ENCODE data around the gene LIN7C.
"Not testable (repeated sequence)": the region's sequence is repeated elsewhere in the genome, so short reads cannot be mapped to it uniquely, and the experiment has no call there.

The LIN7C gene

GRCh38 chr11:27518518-27518917 is 11.9 kb upstream of the LIN7C start:
- H3K9me3 ChIP-seq (ENCODE audit: low read depth, low read length) = no peaks in the 10 kb centered on the region
- H3K4me3 ChIP-seq = no peak overlapping the region
- TF ChIP-seq FOXP2 (optimal IDR thresholded peaks at IDR 0.05; ENCODE audit: control extremely low read depth, extremely low read length, insufficient read depth) = no peak
- no peak for TF ChIP-seq POLR2AphosphoS5 (IDR thresholded peaks at IDR 0.05; ENCODE audit: borderline replicate concordance, low read depth, low read length)
- no peak for TF ChIP-seq EZH2 (IDR thresholded peaks at IDR 0.05)
- H3K9ac ChIP-seq (ENCODE audit: insufficient read length) = no peak overlapping the region
- DNase-seq (ENCODE audit: low read depth, low spot score) = no peak
- H3K27ac ChIP-seq = no peak overlapping the region
- no peaks in the 10 kb centered on the region for H3K36me3 ChIP-seq (ENCODE audit: insufficient read depth, low read length)

GRCh38 chr11:27517490-27517889 is 10.9 kb upstream of the LIN7C start:
- H3K27ac ChIP-seq; H3K9ac ChIP-seq (ENCODE audit: insufficient read length); H3K4me3 ChIP-seq; H3K36me3 ChIP-seq (ENCODE audit: insufficient read depth, low read length); H3K9me3 ChIP-seq (ENCODE audit: low read depth, low read length); DNase-seq (ENCODE audit: low read depth, low spot score): not testable (repeated sequence)

DNA sequence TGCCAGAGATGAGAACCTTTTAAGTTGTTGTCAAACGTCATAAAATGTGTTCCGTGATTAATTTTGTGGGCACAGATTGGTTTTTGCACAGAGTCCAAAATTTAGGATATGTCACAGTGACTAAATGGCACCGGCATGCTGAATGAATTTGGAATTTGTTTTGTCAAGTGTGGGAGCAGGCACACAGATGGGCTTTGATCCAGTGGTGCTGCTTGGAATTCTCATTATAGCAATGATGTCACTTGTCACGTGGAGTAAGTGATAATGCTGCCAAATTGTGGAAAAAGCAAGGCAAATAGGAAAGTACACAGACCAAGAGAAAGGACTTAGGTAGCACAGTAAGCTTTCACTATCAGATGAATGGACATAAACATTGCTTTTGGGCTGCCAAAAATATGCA is 8.0 kb upstream of the LIN7C start:
- Histone ChIP-seq H3K4me3 (no peak overlapping the region), H3K36me3 (ENCODE audit: insufficient read depth, low read length) (no peaks in the 10 kb centered on the region), H3K27ac (no peak overlapping the region), H3K9ac (ENCODE audit: insufficient read length) (no peak overlapping the region), H3K9me3 (ENCODE audit: low read depth, low read length) (no peaks in the 10 kb centered on the region)
- DNase-seq (ENCODE audit: low read depth, low spot score) = no peak
- TF ChIP-seq FOXP2 (optimal IDR thresholded peaks at IDR 0.05; ENCODE audit: control extremely low read depth, extremely low read length, insufficient read depth) (no peak), EZH2 (IDR thresholded peaks at IDR 0.05) (no peak), POLR2AphosphoS5 (IDR thresholded peaks at IDR 0.05; ENCODE audit: borderline replicate concordance, low read depth, low read length) (no peak)

GRCh38 chr11:27514076-27514475 is 7.5 kb upstream of the LIN7C start:
- Histone ChIP-seq H3K9ac (ENCODE audit: insufficient read length) (no peak overlapping the region), H3K36me3 (ENCODE audit: insufficient read depth, low read length) (no peaks in the 10 kb centered on the region), H3K4me3 (no peak overlapping the region), H3K9me3 (ENCODE audit: low read depth, low read length) (no peaks in the 10 kb centered on the region), H3K27ac (no peak overlapping the region)
- no peak for DNase-seq (ENCODE audit: low read depth, low spot score)
- TF ChIP-seq FOXP2 (optimal IDR thresholded peaks at IDR 0.05; ENCODE audit: control extremely low read depth, extremely low read length, insufficient read depth) (no peak), POLR2AphosphoS5 (IDR thresholded peaks at IDR 0.05; ENCODE audit: borderline replicate concordance, low read depth, low read length) (no peak), EZH2 (IDR thresholded peaks at IDR 0.05) (no peak)

GRCh38 chr11:27513389-27513788 is 6.8 kb upstream of the LIN7C start:
- no peak overlapping the region for H3K27ac ChIP-seq
- H3K9me3 ChIP-seq (ENCODE audit: low read depth, low read length) = no peaks in the 10 kb centered on the region
- no peak for TF ChIP-seq EZH2 (IDR thresholded peaks at IDR 0.05)
- no peak for TF ChIP-seq POLR2AphosphoS5 (IDR thresholded peaks at IDR 0.05; ENCODE audit: borderline replicate concordance, low read depth, low read length)
- TF ChIP-seq FOXP2 (optimal IDR thresholded peaks at IDR 0.05; ENCODE audit: control extremely low read depth, extremely low read length, insufficient read depth) = no peak
- H3K4me3 ChIP-seq = no peak overlapping the region
- H3K36me3 ChIP-seq (ENCODE audit: insufficient read depth, low read length) = no peaks in the 10 kb centered on the region
- H3K9ac ChIP-seq (ENCODE audit: insufficient read length) = no peak overlapping the region
- no peak for DNase-seq (ENCODE audit: low read depth, low spot score)

- Histone ChIP-seq H3K4me3 (no peak overlapping the region), H3K9ac (ENCODE audit: insufficient read length) (no peak overlapping the region), H3K36me3 (ENCODE audit: insufficient read depth, low read length) (no peaks in the 10 kb centered on the region), H3K9me3 (ENCODE audit: low read depth, low read length) (no peaks in the 10 kb centered on the region), H3K27ac (no peak overlapping the region)
- no peak for TF ChIP-seq FOXP2 (optimal IDR thresholded peaks at IDR 0.05; ENCODE audit: control extremely low read depth, extremely low read length, insufficient read depth)
- no peak for TF ChIP-seq EZH2 (IDR thresholded peaks at IDR 0.05)
- no peak for TF ChIP-seq POLR2AphosphoS5 (IDR thresholded peaks at IDR 0.05; ENCODE audit: borderline replicate concordance, low read depth, low read length)
- no peak for DNase-seq (ENCODE audit: low read depth, low spot score)
These were observed 5.7 kb upstream of the LIN7C start for GRCh38 chr11:27512238-27512637.

DNA sequence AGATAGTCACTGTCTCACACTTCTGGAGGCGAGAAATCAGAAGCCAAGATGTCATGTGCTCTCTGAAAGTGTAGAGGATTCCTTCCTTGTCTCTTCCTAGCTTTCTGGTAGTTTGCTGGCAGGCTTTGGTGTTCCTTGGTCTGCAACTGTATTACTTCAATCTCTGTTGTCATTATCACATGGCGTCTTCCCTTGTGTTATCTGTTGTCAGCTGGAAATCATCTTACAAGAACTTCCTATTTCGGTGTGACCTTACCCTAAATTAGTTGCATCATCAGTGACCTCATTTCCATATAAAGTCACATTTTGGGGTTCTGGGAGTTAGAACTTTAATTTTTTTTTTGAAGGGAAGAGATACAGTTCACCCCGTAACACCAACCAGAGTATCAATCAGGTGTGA is 3.3 kb upstream of the LIN7C start:
- Histone ChIP-seq H3K27ac (no peak overlapping the region), H3K36me3 (ENCODE audit: insufficient read depth, low read length) (no peaks in the 10 kb centered on the region), H3K9ac (ENCODE audit: insufficient read length) (no peak overlapping the region), H3K4me3 (no peak overlapping the region), H3K9me3 (ENCODE audit: low read depth, low read length) (no peaks in the 10 kb centered on the region)
- DNase-seq (ENCODE audit: low read depth, low spot score) = no peak
- no peak for TF ChIP-seq POLR2AphosphoS5 (IDR thresholded peaks at IDR 0.05; ENCODE audit: borderline replicate concordance, low read depth, low read length)
- TF ChIP-seq EZH2 (IDR thresholded peaks at IDR 0.05) = no peak
- no peak for TF ChIP-seq FOXP2 (optimal IDR thresholded peaks at IDR 0.05; ENCODE audit: control extremely low read depth, extremely low read length, insufficient read depth)

GRCh38 chr11:27507557-27508322 is 1.2 kb upstream of the LIN7C start:
- TF ChIP-seq FOXP2 (optimal IDR thresholded peaks at IDR 0.05; ENCODE audit: control extremely low read depth, extremely low read length, insufficient read depth) (no peak), POLR2AphosphoS5 (IDR thresholded peaks at IDR 0.05; ENCODE audit: borderline replicate concordance, low read depth, low read length) (no peak), EZH2 (IDR thresholded peaks at IDR 0.05) (no peak)
- DNase-seq (ENCODE audit: low read depth, low spot score) = no peak
- Histone ChIP-seq H3K4me3 (peak overlapping the region; percentile 83), H3K9ac (ENCODE audit: insufficient read length) (peak overlapping the region; percentile 97), H3K9me3 (ENCODE audit: low read depth, low read length) (no peaks in the 10 kb centered on the region), H3K27ac (no peak overlapping the region), H3K36me3 (ENCODE audit: insufficient read depth, low read length) (peaks cover 5% of the 10 kb centered on the region; the same call in 1 of the 2 replicates)

DNA sequence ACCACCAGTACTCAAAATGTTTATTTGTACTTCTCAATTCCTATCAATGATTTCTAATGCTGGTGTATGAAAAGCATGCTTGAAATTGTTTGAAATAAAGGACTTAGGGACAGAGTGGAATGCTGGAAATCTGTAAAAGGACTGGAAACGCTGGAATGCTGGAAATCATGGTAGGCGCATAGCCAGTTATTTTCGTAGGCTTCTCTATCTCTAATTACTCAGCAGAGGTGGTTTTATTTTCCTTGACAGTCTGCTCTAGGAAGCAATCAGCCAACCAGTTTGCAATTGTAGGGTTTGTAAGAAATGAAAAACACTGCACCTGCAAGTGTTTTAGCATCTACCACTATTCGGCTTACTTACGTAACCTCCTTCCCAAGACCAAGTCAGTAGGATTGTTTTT is 788 bp downstream of the LIN7C start:
- no peak for TF ChIP-seq EZH2 (IDR thresholded peaks at IDR 0.05)
- no peak for TF ChIP-seq POLR2AphosphoS5 (IDR thresholded peaks at IDR 0.05; ENCODE audit: borderline replicate concordance, low read depth, low read length)
- no peak for TF ChIP-seq FOXP2 (optimal IDR thresholded peaks at IDR 0.05; ENCODE audit: control extremely low read depth, extremely low read length, insufficient read depth)
- Histone ChIP-seq H3K4me3 (peak overlapping the region; percentile 83), H3K27ac (no peak overlapping the region), H3K36me3 (ENCODE audit: insufficient read depth, low read length) (peaks cover 13% of the 10 kb centered on the region), H3K9me3 (ENCODE audit: low read depth, low read length) (no peaks in the 10 kb centered on the region), H3K9ac (ENCODE audit: insufficient read length) (peak overlapping the region; percentile 97)
- DNase-seq (ENCODE audit: low read depth, low spot score) = no peak

Measured in SK-N-MC (cell line).